Breast epithelium (tissue), 3 donors: ENCODE measurements around the gene ELOVL5.

Source experiments
- POLR2AphosphoS5 ChIP-seq, 3 donors: sonication (generic); formaldehyde crosslinking; IDR thresholded peaks; one replicate each; pipeline ENCODE4 v1.6.1; 2017; ENCODE audit warnings: antibody characterized with exemption in 3 of 3
- TF ChIP-seq, protein P1 (sequence below), 3 donors: fragments of 450-650 bp; IDR thresholded peaks; one replicate each; pipeline ENCODE4 v1.5.1; 2016 to 2017; ENCODE audit warnings: antibody characterized with exemption in 3 of 3, mild to moderate bottlenecking in 3 of 3, moderate library complexity in 3 of 3

DNA sequence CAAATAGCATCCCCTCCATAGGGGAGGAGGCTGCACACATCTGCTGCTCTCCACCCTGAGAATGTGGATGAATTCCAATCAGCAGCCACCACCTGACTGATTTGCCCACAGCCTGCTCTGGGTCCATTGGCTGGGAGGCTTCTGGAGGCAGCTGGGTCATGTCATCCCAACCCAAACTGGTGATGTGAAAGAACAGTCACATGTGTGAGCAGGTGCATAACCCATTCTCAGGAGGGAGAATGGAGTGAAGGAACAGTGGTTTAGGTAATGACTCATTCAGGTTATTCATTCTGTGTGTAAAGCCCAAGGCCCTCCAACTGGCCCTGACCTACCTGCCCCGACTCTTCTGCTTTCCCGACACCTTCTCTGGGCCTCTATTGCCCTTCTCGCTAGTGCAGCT is 109.2 kb downstream of the ELOVL5 start:
- TF ChIP-seq, protein P1, sequence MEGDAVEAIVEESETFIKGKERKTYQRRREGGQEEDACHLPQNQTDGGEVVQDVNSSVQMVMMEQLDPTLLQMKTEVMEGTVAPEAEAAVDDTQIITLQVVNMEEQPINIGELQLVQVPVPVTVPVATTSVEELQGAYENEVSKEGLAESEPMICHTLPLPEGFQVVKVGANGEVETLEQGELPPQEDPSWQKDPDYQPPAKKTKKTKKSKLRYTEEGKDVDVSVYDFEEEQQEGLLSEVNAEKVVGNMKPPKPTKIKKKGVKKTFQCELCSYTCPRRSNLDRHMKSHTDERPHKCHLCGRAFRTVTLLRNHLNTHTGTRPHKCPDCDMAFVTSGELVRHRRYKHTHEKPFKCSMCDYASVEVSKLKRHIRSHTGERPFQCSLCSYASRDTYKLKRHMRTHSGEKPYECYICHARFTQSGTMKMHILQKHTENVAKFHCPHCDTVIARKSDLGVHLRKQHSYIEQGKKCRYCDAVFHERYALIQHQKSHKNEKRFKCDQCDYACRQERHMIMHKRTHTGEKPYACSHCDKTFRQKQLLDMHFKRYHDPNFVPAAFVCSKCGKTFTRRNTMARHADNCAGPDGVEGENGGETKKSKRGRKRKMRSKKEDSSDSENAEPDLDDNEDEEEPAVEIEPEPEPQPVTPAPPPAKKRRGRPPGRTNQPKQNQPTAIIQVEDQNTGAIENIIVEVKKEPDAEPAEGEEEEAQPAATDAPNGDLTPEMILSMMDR (IDR thresholded peaks at IDR 0.05): no peak
- TF ChIP-seq POLR2AphosphoS5 (IDR thresholded peaks at IDR 0.05): no peak
